ENCODE measurements around the gene OR4N5. TPM values are rescaled to one million over a fixed set of nuclear protein-coding genes. Genes with fewer than 3 reads are reported as not detected.

The OR4N5 gene
- total and polyA plus RNA-seq, 4 donors = not detected

GRCh38 chr14:20118795-20119194 is 19.8 kb upstream of the OR4N5 start:
- Histone ChIP-seq H3K4me1 (ENCODE audit: control insufficient read depth in 4 of 4, insufficient read depth in 4 of 4, low read length in 3 of 4) (no peaks in the 10 kb centered on the region), H3K4me3 (ENCODE audit: low read depth in 1 of 3, low read length in 3 of 3) (no peak overlapping the region), H3K27me3 (ENCODE audit: control insufficient read depth in 4 of 4, insufficient read depth in 4 of 4, low read length in 3 of 4) (no peaks in the 10 kb centered on the region), H3K36me3 (ENCODE audit: control insufficient read depth in 4 of 4, insufficient read depth in 3 of 4, low read depth in 1 of 4, low read length in 3 of 4) (no peaks in the 10 kb centered on the region), H3K27ac (ENCODE audit: low read depth in 1 of 2, low read length in 2 of 2) (no peak overlapping the region), H3K9me3 (ENCODE audit: control insufficient read depth in 4 of 4, low read length in 3 of 4) (peaks cover 3 to 5% (median 4%) of the 10 kb centered on the region in 4 donors), H3K9ac (ENCODE audit: low read depth in 1 of 2, low read length in 2 of 2) (no peak overlapping the region)
- 77% methylated on average over 5 of the region's 5 CpGs for WGBS
- no peak for DNase-seq (ENCODE audit: low spot score)
- TF ChIP-seq ZBTB33 (IDR thresholded peaks at IDR 0.05) (no peak), RAD21 (IDR thresholded peaks at IDR 0.05) (no peak), YY1 (IDR thresholded peaks at IDR 0.05) (no peak), HNF4G (IDR thresholded peaks at IDR 0.05) (no peak), HNF4A (conservative IDR thresholded peaks at IDR 0.05) (no peak), NR2F2 (IDR thresholded peaks at IDR 0.05) (no peak), FOXA2 (IDR thresholded peaks at IDR 0.05) (no peak), EGR1 (IDR thresholded peaks at IDR 0.05; ENCODE audit: low read depth in 2 of 2) (no peak)
- TF ChIP-seq, protein P1, sequence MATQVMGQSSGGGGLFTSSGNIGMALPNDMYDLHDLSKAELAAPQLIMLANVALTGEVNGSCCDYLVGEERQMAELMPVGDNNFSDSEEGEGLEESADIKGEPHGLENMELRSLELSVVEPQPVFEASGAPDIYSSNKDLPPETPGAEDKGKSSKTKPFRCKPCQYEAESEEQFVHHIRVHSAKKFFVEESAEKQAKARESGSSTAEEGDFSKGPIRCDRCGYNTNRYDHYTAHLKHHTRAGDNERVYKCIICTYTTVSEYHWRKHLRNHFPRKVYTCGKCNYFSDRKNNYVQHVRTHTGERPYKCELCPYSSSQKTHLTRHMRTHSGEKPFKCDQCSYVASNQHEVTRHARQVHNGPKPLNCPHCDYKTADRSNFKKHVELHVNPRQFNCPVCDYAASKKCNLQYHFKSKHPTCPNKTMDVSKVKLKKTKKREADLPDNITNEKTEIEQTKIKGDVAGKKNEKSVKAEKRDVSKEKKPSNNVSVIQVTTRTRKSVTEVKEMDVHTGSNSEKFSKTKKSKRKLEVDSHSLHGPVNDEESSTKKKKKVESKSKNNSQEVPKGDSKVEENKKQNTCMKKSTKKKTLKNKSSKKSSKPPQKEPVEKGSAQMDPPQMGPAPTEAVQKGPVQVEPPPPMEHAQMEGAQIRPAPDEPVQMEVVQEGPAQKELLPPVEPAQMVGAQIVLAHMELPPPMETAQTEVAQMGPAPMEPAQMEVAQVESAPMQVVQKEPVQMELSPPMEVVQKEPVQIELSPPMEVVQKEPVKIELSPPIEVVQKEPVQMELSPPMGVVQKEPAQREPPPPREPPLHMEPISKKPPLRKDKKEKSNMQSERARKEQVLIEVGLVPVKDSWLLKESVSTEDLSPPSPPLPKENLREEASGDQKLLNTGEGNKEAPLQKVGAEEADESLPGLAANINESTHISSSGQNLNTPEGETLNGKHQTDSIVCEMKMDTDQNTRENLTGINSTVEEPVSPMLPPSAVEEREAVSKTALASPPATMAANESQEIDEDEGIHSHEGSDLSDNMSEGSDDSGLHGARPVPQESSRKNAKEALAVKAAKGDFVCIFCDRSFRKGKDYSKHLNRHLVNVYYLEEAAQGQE (IDR thresholded peaks at IDR 0.05) = no peak

DNA sequence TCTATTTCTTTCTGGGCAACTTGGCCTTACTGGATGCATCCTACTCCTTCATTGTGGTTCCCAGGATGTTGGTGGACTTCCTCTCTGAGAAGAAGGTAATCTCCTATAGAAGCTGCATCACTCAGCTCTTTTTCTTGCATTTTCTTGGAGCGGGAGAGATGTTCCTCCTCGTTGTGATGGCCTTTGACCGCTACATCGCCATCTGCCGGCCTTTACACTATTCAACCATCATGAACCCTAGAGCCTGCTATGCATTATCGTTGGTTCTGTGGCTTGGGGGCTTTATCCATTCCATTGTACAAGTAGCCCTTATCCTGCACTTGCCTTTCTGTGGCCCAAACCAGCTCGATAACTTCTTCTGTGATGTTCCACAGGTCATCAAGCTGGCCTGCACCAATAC is 5.3 kb downstream of the OR4N5 start:
- no peaks in the 10 kb centered on the region for H3K4me1 ChIP-seq (ENCODE audit: control insufficient read depth in 4 of 4, insufficient read depth in 4 of 4, low read length in 3 of 4)
- no peak overlapping the region for H3K9ac ChIP-seq (ENCODE audit: low read depth in 1 of 2, low read length in 2 of 2)
- H3K4me3 ChIP-seq (ENCODE audit: low read depth in 1 of 3, low read length in 3 of 3) = no peak overlapping the region
- no peak overlapping the region for H3K27ac ChIP-seq (ENCODE audit: low read depth in 1 of 2, low read length in 2 of 2)
- 23% methylated on average over 7 of the region's 7 CpGs for WGBS
- TF ChIP-seq, protein P2, sequence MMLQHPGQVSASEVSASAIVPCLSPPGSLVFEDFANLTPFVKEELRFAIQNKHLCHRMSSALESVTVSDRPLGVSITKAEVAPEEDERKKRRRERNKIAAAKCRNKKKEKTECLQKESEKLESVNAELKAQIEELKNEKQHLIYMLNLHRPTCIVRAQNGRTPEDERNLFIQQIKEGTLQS (IDR thresholded peaks at IDR 0.05) = no peak
- TF ChIP-seq NR2F2 (IDR thresholded peaks at IDR 0.05) (no peak), GABPA (IDR thresholded peaks at IDR 0.05 in 1 of 2, conservative IDR thresholded peaks at IDR 0.05 in 1 of 2) (no peak), JUND (IDR thresholded peaks at IDR 0.05) (no peak), SP1 (IDR thresholded peaks at IDR 0.05) (no peak), CTCF (IDR thresholded peaks at IDR 0.05; ENCODE audit: low read depth, low read length, missing input control) (no peak), MAX (IDR thresholded peaks at IDR 0.05) (no peak), HNF4G (IDR thresholded peaks at IDR 0.05) (no peak), EGR1 (IDR thresholded peaks at IDR 0.05; ENCODE audit: low read depth in 2 of 2) (no peak), YY1 (IDR thresholded peaks at IDR 0.05) (no peak), RAD21 (IDR thresholded peaks at IDR 0.05) (no peak), TAF1 (conservative IDR thresholded peaks at IDR 0.05) (no peak), ZBTB33 (IDR thresholded peaks at IDR 0.05) (no peak), RXRA (IDR thresholded peaks at IDR 0.05) (no peak), FOXA2 (IDR thresholded peaks at IDR 0.05) (no peak), HNF4A (conservative IDR thresholded peaks at IDR 0.05) (no peak), FOXA1 (IDR thresholded peaks at IDR 0.05) (no peak)
- TF ChIP-seq, protein P1 (IDR thresholded peaks at IDR 0.05) = no peak
- H3K9me3 ChIP-seq (ENCODE audit: control insufficient read depth in 4 of 4, low read length in 3 of 4) = no peaks in the 10 kb centered on the region
- DNase-seq (ENCODE audit: low spot score) = no peak
- H3K27me3 ChIP-seq (ENCODE audit: control insufficient read depth in 4 of 4, insufficient read depth in 4 of 4, low read length in 3 of 4) = no peaks in the 10 kb centered on the region
- no peaks in the 10 kb centered on the region for H3K36me3 ChIP-seq (ENCODE audit: control insufficient read depth in 4 of 4, insufficient read depth in 3 of 4, low read depth in 1 of 4, low read length in 3 of 4)

Data from liver (tissue), 9 donors.